HG03066 (cell line): ENCODE data around the gene AKAP13.

ENCODE experiments used
- ATAC-seq: cut with Tn5 transposase; IDR thresholded peaks from one replicate; pipeline ENCODE4 v1.9.1; 2021; ENCODE audit warnings: low read depth; ENCODE audit not compliant: unreplicated experiment

AKAP13 gene

GRCh38 chr15:85495096-85495495, 114.7 kb downstream of the AKAP13 start:
- ATAC-seq, result no peak

- no peak for ATAC-seq
Measured at GRCh38 chr15:85495544-85495943, 115.1 kb downstream of the AKAP13 start.

GRCh38 chr15:85496151-85496550, 115.7 kb downstream of the AKAP13 start:
- no peak for ATAC-seq

GRCh38 chr15:85496551-85497171, 116.3 kb downstream of the AKAP13 start:
- ATAC-seq, result no peak

GRCh38 chr15:85497172-85497569, 116.8 kb downstream of the AKAP13 start:
- ATAC-seq, result no peak

GRCh38 chr15:85498471-85498870, 118.1 kb downstream of the AKAP13 start:
- no peak for ATAC-seq

- ATAC-seq, result no peak
Measured at GRCh38 chr15:85499371-85499887, 119.0 kb downstream of the AKAP13 start.

- no peak for ATAC-seq
Measured at GRCh38 chr15:85500060-85500708, 119.8 kb downstream of the AKAP13 start.

GRCh38 chr15:85500729-85501128, 120.3 kb downstream of the AKAP13 start:
- ATAC-seq, result no peak

GRCh38 chr15:85501574-85501973, 121.2 kb downstream of the AKAP13 start:
- no peak for ATAC-seq

- ATAC-seq, result no peak
Measured at GRCh38 chr15:85503151-85503799, 122.9 kb downstream of the AKAP13 start.

GRCh38 chr15:85504749-85505676, 124.6 kb downstream of the AKAP13 start:
- no peak for ATAC-seq

GRCh38 chr15:85507114-85507513, 126.7 kb downstream of the AKAP13 start:
- ATAC-seq, result no peak

- no peak for ATAC-seq
Measured at GRCh38 chr15:85509973-85510372, 129.6 kb downstream of the AKAP13 start.

- no peak for ATAC-seq
Measured at GRCh38 chr15:85514413-85514812, 134.0 kb downstream of the AKAP13 start.

GRCh38 chr15:85515212-85515611, 134.8 kb downstream of the AKAP13 start:
- no peak for ATAC-seq

- ATAC-seq, result no peak
Measured at GRCh38 chr15:85517086-85517485, 136.7 kb downstream of the AKAP13 start.

GRCh38 chr15:85518979-85519761, 138.8 kb downstream of the AKAP13 start:
- ATAC-seq, result no peak

GRCh38 chr15:85520650-85521049, 140.2 kb downstream of the AKAP13 start:
- ATAC-seq, result no peak

- no peak for ATAC-seq
Measured at GRCh38 chr15:85523530-85523929, 143.1 kb downstream of the AKAP13 start.
